Measurements from ENCODE around the gene MYCN. TPM values are rescaled to one million over a fixed set of nuclear protein-coding genes. Genes with fewer than 3 reads are reported as not detected.

MYCN gene
- polyA plus RNA-seq, 1 of the 3 experiments (the other 2 are of a cell fraction), result 0.03 TPM

- TF ChIP-seq YY1 (IDR thresholded peaks at IDR 0.05; ENCODE audit: low read depth), result no peak
- no peak for TF ChIP-seq MAX (IDR thresholded peaks at IDR 0.05; ENCODE audit: low read depth)
- TF ChIP-seq FOXM1 (IDR thresholded peaks at IDR 0.05; ENCODE audit: low read depth), result no peak
Measured at GRCh38 chr2:15981646-15982045, 41.3 kb downstream of the MYCN start (continued).

GRCh38 chr2:15982285-15983044 lies 42.1 kb downstream of the MYCN start:
- no peaks in the 10 kb centered on the region for H4K20me1 ChIP-seq (ENCODE audit: insufficient read depth)
- H2AFZ ChIP-seq (ENCODE audit: low read depth), result no peak overlapping the region
- H3K9me3 ChIP-seq, result no peaks in the 10 kb centered on the region
- H3K36me3 ChIP-seq (replicated peaks in 1 of 2; ENCODE audit: control insufficient read depth in 1 of 2, insufficient read depth in 2 of 2, low read length in 1 of 2), result no peaks in the 10 kb centered on the region
- POLR2A ChIA-PET, result interaction anchor here (0.7 to 0.9 kb wide), 3 partner anchors 42 to 342 kb away, joined by 3 to 5 read pairs (median 3); partner anchors contain the start of gene MYCN
- CTCF ChIA-PET, result interaction anchor here (1.2 to 2.8 kb wide), 8 partner anchors 11 to 626 kb away, joined by 3 to 11 read pairs (median 4); partner anchors contain the start of gene MYCN
- H3K4me2 ChIP-seq, result no peak overlapping the region
- no peak overlapping the region for H3K9ac ChIP-seq
- no peaks in the 10 kb centered on the region for H3K9me2 ChIP-seq
- 9% methylated on average over 10 of the region's 10 CpGs for WGBS (ENCODE audit: low lambda C conversion rate)
- H3F3A ChIP-seq (replicated peaks; ENCODE audit: insufficient read depth), result no peaks in the 10 kb centered on the region
- DNase-seq, result peak; percentile 77
- H3K4me1 ChIP-seq (ENCODE audit: control insufficient read depth in 1 of 2, insufficient read depth in 2 of 2, low read depth in 1 of 2, low read length in 1 of 2), result peaks cover 0 to 38% of the 10 kb centered on the region in 2 experiments; a peak in 1 of 4 replicates
- no peaks in the 10 kb centered on the region for H3K27me3 ChIP-seq (ENCODE audit: insufficient read depth)
- H3K4me3 ChIP-seq (ENCODE audit: low read depth in 2 of 2, low read length in 1 of 2), result no peak overlapping the region
- H3K27ac ChIP-seq (ENCODE audit: low read depth in 2 of 2, low read length in 1 of 2), result no peak overlapping the region
- H3K79me2 ChIP-seq (ENCODE audit: insufficient read depth), result no peaks in the 10 kb centered on the region
- no peak for TF ChIP-seq IRF3 (IDR thresholded peaks at IDR 0.05; ENCODE audit: low read depth, low read length)
- TF ChIP-seq EZH2phosphoT487 (IDR thresholded peaks at IDR 0.05; ENCODE audit: borderline replicate concordance, low read depth), result no peak
- peak; percentile 100 for TF ChIP-seq GATA2 (CRISPR knock-in tag; IDR thresholded peaks at IDR 0.05)
- no peak for TF ChIP-seq TAF1 (IDR thresholded peaks at IDR 0.05; ENCODE audit: borderline replicate concordance, low read depth, low read length)
- no peak for TF ChIP-seq CTCF (IDR thresholded peaks at IDR 0.05)
- no peak for TF ChIP-seq JUND (IDR thresholded peaks at IDR 0.05)
- TF ChIP-seq MAX (IDR thresholded peaks at IDR 0.05; ENCODE audit: low read depth), result no peak
- TF ChIP-seq RFX5 (IDR thresholded peaks at IDR 0.05; ENCODE audit: low read length), result no peak
- TF ChIP-seq PBX3 (IDR thresholded peaks at IDR 0.05), result no peak
- TF ChIP-seq GABPA (IDR thresholded peaks at IDR 0.05; ENCODE audit: low read depth), result no peak
- peak; percentile 96 for TF ChIP-seq FOXJ3 (CRISPR knock-in tag; IDR thresholded peaks at IDR 0.05)
- no peak for TF ChIP-seq MEF2A (IDR thresholded peaks at IDR 0.05; ENCODE audit: borderline replicate concordance, low read depth)
- TF ChIP-seq EP300 (IDR thresholded peaks at IDR 0.05; ENCODE audit: borderline replicate concordance in 1 of 2, low read depth in 1 of 2, low read length in 1 of 2), result peak in 1 of 2 experiments; percentile 86; a peak in 2 of 4 replicates
- TF ChIP-seq TEAD4 (IDR thresholded peaks at IDR 0.05; ENCODE audit: borderline replicate concordance, insufficient read depth), result no peak; the same call in 1 of the 2 replicates
- TF ChIP-seq CHD2 (IDR thresholded peaks at IDR 0.05; ENCODE audit: low read length, partially characterized antibody), result peak; percentile 88
- no peak for TF ChIP-seq USF1 (IDR thresholded peaks at IDR 0.05; ENCODE audit: borderline replicate concordance, low read depth)
- peak; percentile 43; the same call in 1 of the 2 replicates for TF ChIP-seq POLR2AphosphoS5 (IDR thresholded peaks at IDR 0.05; ENCODE audit: low read depth, low read length)
- TF ChIP-seq ZBTB33 (IDR thresholded peaks at IDR 0.05; ENCODE audit: borderline replicate concordance, low read depth), result no peak
- no peak for TF ChIP-seq YY1 (IDR thresholded peaks at IDR 0.05; ENCODE audit: low read depth)
- no peak for TF ChIP-seq RXRA (IDR thresholded peaks at IDR 0.05; ENCODE audit: borderline replicate concordance, low read depth)
- no peak for TF ChIP-seq RAD21 (IDR thresholded peaks at IDR 0.05; ENCODE audit: low read length)
- TF ChIP-seq NRF1 (IDR thresholded peaks at IDR 0.05; ENCODE audit: low read depth, low read length), result no peak
